NCI-H2029 (cell line): ENCODE data around the gene GARS1.
"Not testable (repeated sequence)": the region's sequence is repeated elsewhere in the genome, so short reads cannot be mapped to it uniquely, and the experiment has no call there.

Experiments used
- DNase-seq: peaks from one replicate; lab custom pipeline; 2025; lab: John Stamatoyannopoulos, UW

The GARS1 gene, protein sequence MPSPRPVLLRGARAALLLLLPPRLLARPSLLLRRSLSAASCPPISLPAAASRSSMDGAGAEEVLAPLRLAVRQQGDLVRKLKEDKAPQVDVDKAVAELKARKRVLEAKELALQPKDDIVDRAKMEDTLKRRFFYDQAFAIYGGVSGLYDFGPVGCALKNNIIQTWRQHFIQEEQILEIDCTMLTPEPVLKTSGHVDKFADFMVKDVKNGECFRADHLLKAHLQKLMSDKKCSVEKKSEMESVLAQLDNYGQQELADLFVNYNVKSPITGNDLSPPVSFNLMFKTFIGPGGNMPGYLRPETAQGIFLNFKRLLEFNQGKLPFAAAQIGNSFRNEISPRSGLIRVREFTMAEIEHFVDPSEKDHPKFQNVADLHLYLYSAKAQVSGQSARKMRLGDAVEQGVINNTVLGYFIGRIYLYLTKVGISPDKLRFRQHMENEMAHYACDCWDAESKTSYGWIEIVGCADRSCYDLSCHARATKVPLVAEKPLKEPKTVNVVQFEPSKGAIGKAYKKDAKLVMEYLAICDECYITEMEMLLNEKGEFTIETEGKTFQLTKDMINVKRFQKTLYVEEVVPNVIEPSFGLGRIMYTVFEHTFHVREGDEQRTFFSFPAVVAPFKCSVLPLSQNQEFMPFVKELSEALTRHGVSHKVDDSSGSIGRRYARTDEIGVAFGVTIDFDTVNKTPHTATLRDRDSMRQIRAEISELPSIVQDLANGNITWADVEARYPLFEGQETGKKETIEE

DNA sequence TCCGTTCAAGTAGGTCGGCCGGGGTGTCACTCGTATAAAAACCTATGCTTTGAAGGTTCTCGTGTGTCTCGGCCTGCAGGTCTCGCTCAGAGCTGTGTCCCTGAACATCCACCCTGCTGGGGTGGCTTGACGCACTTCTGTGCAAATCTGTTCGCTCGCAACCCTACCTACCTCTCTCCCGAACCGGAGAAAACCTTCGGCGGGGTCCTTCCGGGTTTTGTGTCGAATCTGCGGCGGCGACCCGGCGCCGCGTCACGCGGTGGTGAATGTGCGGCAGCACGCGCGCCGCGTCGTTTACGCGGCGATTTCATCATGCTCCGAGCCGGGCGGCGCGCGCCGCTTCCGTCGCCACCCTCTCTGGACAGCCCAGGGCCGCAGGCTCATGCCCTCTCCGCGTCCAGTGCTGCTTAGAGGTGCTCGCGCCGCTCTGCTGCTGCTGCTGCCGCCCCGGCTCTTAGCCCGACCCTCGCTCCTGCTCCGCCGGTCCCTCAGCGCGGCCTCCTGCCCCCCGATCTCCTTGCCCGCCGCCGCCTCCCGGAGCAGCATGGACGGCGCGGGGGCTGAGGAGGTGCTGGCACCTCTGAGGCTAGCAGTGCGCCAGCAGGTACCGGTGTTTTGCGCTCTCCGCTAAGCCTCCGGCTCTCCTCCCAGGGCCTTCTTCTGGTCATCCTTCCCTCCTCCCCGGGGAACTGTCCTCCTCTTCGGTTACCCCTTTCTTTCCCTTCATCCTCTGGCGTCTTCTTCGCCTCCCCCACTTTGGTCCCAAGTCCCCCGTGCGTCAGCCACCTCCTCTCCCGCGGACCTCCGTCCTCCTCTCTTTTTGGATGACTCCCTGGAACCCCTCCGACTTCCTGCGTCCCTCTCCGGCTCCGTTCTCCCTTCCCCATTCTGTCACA lies at the start of gene GARS1:
GARS1 (plus strand) TSS at position 339 of the 896 bp plus-strand sequence; CDS start at position 383, 44 bp downstream.
- peak; percentile 79 for DNase-seq

DNA sequence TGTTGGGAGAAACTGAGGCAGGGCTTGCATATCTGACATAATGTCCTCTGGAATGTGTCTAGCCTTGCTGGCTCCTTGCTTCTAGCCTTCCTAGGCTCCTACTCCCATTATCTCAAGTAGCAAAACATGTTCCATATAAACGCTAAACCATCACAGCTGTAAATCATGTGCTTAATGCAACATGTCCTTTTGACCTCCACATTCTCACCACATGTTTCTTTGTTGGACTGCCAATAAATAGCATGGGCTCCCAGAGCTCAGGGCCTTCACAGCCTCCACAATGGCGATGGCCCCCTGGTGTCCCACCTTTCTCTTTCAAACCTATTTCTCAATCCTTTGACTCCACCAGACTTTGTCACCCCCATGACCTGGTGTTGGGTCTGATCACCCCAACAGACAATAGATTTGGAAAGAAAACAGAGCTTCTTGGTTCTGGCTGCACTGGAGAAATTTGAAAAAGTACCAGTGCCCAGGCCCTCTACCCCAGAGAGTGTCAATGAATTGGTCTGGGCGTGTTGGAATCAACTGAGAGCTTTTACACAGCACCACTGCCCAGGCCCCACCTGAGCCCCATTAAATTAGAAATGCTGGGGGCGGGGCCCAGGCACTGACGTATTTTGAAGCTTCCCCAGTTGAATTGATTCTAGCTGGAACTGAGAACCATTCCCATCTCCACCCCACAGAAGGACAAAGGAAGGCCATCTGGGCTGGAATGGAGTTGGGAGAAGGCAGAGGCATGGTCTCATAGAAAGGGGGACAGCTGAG lies 48.7 kb upstream of the GARS1 start:
- no peak for DNase-seq

DNA sequence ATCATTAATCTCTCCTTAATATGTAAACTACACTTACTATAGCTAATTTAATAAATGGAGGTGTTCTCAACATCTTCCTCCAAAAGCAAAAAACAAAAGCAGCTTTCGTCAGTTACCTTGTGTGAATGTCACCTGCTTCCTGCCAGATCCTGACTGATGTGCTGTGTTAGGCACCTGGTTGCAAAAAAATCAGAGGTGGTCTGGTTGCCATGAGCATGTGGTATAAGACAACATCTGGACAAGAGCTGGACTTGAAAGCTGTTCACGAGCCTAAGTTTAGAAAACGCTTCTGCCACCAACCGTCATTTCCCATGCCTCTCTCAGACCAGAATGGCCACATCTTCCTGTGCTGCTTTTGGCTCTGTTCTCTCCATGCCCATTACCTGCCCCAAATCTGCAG lies 48.1 kb upstream of the GARS1 start:
- DNase-seq, result no peak

DNA sequence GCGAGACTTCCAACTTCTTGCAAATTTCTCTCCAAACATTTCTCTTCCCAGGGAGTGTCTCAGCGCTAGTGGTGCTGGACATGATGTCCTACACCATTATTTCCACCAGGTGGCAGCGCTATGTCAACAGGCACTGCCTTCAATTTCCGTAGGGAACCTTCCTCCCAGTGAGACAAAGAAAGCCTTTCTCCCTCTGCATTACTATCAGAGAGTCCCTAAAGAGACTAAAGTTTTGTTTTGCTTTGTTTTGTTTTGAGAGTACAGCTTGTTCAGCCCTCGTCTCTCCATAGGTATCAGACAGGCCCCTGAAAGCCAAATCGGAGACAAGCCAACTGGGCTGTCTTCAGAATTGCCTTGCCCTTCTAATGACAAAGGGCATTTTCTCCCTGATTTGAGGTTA lies 45.8 kb upstream of the GARS1 start:
- peak; percentile 65 for DNase-seq

DNA sequence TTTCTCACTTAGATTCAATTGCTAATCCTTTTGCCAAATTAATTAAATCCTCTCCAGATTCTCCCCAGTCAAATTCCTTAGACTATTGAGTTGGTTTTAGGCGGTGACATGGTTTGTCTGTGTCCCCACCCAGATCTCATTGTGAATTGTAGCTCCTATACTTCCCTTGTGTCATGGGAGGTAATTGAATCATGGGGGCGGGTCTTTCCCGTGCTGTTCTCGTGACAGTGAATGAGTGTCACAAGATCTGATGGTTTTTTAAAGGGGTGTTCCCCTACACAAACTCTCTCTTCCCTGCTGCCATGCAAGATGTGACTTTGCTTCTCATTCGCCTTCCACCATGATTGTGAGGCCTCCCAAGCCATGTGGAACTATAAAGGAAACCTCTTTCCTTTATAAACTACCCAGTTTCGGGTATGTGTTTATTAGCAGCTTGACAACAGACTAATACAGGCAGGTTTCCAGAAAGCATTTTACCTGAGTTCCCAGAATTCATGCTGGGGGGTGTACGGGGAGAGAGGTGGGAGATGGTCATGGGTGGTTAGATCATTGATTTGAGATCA lies 44.7 kb upstream of the GARS1 start:
- no peak for DNase-seq

DNA sequence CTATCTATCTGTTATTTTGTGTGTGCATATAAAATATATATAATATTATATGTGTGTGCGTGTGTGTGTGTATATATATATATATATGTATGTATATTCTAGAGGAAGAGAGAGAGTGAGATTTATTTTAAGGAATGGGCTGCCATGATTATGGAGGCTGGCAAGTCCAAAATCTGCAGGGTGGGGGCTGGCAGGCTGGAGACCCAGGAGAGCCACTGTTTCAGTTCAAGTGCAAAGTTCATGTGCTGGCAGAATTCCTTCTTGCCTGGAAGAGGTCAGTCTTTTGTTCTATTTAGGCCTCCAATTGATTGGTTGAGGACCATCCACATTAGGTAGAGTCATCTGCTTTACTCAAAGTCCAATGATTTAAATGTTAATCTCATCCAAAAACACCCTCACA lies 42.3 kb upstream of the GARS1 start:
- DNase-seq, result no peak

DNA sequence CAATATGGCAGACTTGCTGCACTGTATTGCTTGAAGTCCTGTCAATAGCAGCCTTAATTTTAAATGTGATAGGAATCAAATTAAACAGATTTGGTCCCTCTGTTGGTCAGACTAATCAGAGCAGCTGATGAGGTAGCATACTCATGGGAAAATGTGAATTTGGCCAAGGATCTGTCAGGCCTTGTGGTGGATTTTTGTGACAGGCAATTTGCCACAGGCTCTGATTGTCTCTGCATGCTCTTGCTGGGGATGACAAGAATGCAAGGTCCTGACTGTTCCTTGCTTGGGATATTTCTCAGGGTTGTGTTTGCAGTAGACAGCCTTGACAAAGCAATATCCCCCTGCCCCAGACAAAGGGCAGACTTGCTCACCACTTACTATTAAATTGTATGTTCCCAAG lies 41.5 kb upstream of the GARS1 start:
- DNase-seq, result no peak

DNA sequence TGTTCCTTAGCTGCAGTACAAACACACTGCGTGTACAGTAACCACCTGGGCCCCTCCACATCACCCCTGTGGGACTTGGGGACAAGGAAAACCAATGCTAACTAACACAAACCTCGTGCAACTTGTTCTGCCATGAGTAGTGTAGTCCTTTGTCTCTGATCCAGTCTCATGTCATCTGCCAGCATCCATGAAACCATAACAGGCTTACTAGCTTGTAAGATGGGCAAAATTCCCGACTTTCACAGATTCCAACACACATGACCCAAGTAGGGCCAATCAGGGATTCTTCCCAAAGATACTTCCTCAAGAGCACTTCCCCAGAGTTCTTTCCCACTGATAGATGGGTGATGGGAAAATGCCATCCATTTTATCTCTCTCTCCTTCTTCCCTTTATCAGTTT lies 41.1 kb upstream of the GARS1 start:
- DNase-seq, result no peak

DNA sequence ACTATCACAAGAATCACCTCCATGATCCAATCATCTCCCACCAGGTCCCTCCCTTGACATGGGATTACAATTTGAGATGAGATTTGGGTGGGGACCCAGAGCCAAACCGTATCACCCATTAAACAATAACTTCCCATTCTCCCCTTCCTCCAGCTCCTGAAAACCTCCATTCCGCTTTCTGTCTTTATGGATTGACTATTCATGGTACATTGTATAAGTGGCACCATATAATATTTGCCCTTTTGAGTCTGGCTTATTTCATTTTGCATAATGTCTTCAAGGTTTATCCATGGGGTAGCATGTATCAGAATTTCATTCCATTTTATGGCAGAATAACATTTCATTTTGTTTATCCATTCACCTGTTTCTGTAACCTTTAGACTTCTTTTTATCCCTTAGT lies 39.2 kb upstream of the GARS1 start:
- DNase-seq, result no peak

DNA sequence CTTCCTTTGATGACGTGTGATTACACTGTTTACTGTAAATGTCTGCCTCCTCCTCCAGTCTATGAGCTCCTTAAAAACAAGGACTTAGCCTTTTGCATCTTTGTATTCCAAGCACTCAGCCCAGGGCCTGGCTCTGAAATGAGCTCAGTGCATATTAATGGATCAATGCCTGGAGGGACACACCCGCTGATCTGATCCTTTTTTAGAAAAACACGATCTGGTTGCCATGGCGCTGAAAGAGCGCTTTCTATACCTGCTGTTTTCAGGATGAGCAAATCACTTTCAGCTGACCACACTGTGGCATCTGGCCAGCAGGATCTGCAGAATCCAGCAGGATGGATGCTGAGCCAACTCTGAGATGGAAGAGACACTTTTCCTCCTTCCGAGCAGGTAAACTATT lies 37.8 kb upstream of the GARS1 start:
- DNase-seq, result peak; percentile 86

DNA sequence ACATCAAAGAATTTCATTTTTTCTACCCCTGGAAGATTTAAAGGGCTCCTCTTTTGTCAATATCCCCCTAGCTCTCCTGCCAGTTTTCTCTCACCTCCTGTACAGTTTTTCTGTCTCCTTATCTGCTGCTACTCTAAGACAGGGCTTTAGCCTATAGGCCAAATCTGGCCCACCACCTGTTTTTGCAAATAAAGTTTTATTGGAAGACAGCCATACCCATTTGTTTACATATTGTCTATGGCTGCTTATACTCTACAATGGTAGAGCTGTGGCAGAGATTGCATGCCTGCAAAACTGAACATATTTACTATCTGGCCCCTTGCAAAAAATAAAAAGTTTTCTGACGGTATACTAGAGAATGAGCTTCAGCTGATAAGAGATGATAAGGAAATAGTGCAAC lies 37.4 kb upstream of the GARS1 start:
- no peak for DNase-seq

DNA sequence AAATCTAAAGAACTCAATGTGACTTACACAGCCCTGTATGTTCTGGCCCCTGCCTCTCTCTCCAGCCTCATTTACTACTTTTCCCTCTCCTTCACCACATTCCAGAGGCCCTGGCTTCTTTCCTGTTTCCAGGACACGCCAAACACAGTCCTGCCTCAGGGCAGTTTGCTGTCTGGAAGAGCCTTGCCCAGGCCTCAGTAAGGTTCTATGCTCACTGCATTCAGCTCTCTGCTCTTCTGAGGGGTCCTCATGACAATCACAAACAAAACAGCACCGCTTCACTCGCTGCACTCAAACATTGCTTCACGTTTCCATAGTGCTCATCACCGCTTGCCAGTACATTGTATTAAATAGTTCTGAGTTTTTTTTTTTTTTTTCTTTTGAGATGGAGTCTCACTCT lies 35.1 kb upstream of the GARS1 start:
- no peak for DNase-seq

DNA sequence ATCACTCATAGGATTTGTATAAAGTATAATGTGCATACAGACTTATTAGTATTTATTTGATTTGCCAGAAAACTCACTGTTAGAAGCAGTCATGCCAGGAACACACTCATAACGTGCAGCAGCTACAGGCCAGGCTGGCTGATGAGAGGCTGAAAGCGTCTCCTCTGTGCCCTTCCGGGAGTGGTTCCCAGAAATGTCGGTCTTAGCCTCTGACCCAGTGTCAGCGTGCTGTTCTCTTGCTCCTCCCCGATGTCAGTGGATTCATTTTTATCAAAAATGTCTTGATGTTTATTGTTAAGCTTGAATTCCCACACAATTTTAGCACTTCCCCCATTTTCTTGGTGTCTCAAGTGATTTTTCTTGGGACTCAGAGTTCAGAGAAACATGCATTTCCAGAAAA lies 33.3 kb upstream of the GARS1 start:
- DNase-seq, result no peak

DNA sequence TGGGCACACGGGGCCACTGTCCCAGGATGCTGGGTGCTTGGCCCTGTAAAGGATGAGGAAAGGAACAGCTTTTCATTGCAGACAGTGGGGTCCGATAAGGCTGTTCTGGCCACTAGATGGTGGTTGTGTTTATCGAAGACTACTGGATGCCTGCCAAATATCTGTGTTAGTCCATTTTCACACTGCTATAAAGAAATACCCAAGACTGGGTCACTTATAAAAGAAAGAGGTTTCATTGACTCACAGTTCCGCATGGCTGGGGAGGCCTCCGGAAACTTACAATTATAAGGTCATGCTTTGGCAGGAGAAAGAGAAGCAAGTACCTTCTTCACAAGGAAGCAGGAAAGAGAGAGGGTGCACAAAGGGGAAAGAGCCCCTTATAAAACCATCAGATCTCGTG lies 32.2 kb upstream of the GARS1 start:
- no peak for DNase-seq

DNA sequence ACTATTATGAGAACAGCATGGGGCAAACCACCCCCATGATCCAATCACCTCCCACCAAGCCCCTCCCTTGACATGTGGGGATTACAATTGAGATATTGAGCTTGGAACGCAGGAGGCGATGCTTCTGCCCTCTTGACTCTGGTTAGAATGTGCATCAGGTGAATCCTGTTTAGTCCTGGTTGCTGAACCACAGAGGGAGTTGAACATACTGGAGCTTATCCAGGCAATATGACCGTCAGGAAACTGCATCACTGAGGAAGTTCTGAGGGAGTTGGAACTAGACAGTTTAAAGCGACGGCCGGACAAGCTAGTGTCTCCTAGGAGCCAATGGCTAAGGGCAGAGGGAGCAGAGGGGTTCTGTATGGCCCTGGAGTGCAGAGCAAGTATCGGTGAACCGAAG lies 31.8 kb upstream of the GARS1 start:
- DNase-seq, result no peak

DNA sequence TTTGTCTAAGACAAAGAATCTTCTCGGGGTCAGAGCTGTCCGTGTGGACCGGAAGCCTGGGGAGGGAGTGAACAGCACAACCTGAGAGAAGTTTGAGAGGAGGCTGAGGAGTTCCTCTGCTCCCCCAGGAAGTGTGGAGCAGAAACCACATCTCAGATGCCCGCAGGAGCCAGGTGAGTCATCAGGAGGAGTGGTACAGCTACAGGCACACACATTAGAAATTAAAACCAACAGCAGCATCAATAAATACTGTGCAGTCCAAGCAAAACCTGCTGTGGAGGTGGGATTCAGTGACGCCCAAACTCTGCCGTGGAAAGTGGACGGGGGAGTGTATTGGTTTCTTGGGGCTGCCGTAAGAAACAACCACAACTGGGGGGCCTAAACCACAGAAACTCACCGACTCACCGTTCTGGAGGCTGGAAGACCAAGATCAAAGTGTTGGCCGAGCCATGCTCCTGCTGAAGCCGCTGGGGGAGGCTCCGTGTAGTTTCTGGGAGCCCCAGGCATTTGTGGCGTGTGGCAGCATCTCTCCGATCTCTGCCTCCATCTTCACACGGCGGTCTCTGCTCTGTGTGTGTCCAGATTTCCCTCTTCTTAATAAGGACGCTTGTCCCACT lies 31.2 kb upstream of the GARS1 start:
- DNase-seq, result no peak

DNA sequence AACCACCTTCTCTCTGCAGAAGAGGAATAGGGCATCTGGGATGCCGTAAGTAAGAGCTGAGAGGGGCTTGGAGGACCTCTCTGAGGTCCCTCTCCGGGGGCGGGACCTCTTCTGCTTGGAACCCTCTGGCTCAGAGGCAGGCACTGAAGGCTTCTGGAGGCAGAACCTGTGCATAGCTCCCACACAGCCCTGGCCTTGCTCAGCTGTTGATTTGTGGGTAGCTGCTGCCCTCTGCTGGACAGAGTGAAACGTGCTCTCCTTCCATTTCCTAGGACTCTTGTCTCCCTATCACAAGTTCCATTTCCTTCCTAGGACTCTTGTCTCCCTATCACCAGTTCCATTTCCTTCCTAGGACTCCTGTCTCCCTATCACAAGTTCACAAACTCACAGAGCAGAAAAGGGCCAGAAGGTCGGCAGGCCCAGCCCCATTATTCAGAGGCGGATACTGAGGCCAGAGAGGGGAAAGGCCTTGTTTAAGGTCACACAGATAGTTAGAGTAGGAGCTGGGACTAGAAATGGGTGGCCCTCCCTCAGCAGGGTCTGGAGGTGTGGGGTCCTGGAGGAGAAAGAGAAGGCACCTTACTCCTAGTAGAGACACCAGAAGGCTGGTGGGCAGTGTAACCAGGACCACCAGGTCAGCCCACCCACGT lies 30.3 kb upstream of the GARS1 start:
- peak; percentile 53 for DNase-seq

DNA sequence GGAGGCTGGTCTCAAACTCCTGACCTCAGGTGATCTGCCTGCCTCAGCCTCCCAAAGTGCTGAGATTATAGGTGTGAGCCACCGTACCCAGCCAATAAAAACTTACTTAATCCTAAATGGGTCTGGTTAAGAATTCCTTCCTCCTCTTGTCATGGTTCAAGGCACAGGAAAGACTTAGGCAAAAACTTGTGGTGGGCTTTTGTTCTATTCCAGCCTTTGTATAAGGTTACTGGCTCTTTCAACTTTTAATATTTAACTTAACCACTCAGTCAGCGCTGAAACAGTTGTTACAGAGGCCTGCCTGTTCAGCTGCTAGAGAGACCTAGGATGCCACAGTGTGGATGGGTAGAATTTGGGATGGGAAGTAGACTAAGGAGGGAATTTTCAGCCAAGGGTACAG lies 28.1 kb upstream of the GARS1 start:
- no peak for DNase-seq

DNA sequence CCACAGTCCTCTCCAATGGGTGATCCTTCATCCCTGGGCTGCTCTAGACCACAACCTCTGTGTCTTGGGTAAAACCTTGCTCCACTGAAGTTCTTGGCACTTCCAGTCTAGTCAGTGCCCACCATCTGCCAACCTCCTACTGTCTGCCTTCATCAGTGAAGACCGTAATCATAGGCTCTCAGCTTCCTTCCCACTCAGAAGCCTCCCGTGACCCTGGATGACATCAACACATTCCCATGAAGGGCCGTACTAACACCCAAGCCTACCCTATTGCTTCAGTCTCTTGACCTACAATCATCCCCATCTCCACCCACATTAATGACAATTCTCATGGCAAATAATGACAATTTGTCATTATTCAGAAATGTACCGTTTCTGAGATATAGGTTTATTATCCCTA lies 27.6 kb upstream of the GARS1 start:
- DNase-seq, result no peak

DNA sequence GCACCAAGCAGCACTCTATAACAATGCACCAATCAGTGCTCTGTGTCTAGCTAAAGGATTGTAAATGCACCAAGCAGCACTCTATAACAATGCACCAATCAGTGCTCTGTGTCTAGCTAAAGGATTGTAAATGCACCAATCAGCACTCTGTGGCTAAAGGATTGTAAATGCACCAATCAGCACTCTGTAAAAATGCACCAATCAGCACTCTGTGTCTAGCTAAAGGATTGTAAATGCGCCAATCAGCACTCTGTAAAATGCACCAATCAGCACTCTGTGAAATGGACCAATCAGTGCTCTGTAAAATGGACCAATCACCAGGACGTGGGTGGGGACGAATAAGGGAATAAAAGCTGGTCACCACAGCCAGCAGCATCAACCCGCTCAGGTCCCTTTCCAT lies 24.4 kb upstream of the GARS1 start:
- not testable (repeated sequence) for DNase-seq
